Measurements from ENCODE around the gene ADCYAP1. TPM values are rescaled to one million over a fixed set of nuclear protein-coding genes. Genes with fewer than 3 reads are reported as not detected.

The ADCYAP1 gene
- total RNA-seq, 1 experiment from 2014 or later, result 0.36 TPM

DNA sequence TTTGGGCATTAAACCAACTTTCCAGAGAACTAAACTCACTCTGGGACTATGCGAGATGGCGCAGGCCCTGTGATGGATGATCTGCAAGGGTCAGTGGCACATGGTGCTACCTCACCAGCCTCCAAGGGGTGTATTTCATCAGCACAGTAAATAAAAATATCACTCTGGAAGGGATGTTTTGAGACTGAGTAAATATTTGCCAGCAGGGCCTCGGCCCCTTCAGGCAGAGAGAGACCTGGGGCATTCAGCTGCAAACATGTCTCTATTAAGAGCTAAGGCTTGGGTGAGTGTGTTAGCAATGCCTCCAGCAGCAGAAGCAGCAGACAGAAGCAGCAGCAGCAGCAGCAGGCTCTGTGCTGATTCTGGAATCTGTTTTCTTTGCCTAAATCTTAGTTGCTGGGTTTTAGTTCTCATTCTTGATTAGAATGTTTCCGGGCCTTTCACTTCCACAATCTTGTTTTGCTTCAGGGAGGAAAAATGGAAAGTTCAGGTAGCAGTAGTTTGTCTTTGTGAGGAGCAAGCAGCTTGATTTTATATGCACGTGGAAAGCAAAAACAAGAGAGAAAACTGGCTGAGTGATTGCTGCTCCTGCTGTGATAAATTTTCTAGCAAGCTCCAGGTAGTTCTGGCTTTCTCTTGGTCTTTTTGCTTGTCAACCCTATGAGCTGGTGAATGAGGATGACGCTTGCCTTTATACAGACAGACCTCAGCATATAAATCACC is 18.6 kb downstream of the ADCYAP1 start:
- Histone ChIP-seq H3K36me3 (ENCODE audit: low read depth, low read length) (no peaks in the 10 kb centered on the region), H3K79me2 (ENCODE audit: low read length) (no peaks in the 10 kb centered on the region), H3K27me3 (ENCODE audit: low read length) (peaks cover 33% of the 10 kb centered on the region), H2AFZ (ENCODE audit: low read length) (no peak overlapping the region), H3F3A (ENCODE audit: low read length, unreplicated experiment) (no peaks in the 10 kb centered on the region), H3K4me3 (ENCODE audit: low read length) (no peak overlapping the region), H3K27ac (ENCODE audit: low read length) (no peak overlapping the region), H3K4me1 (ENCODE audit: insufficient read depth, low read length) (no peaks in the 10 kb centered on the region), H3K4me2 (ENCODE audit: low read length) (no peak overlapping the region), H4K20me1 (ENCODE audit: low read length) (no peaks in the 10 kb centered on the region), H3K9ac (ENCODE audit: low read length) (no peak overlapping the region), H3K9me2 (replicated peaks; ENCODE audit: low read length) (no peaks in the 10 kb centered on the region), H3K9me3 (ENCODE audit: low read length) (no peaks in the 10 kb centered on the region)
- TF ChIP-seq EZH2 (IDR thresholded peaks at IDR 0.05; ENCODE audit: low read length, unreplicated experiment) (no peak), EZH2phosphoT487 (IDR thresholded peaks at IDR 0.05; ENCODE audit: borderline replicate concordance, low read length) (no peak)
- TF ChIP-seq, protein P1, sequence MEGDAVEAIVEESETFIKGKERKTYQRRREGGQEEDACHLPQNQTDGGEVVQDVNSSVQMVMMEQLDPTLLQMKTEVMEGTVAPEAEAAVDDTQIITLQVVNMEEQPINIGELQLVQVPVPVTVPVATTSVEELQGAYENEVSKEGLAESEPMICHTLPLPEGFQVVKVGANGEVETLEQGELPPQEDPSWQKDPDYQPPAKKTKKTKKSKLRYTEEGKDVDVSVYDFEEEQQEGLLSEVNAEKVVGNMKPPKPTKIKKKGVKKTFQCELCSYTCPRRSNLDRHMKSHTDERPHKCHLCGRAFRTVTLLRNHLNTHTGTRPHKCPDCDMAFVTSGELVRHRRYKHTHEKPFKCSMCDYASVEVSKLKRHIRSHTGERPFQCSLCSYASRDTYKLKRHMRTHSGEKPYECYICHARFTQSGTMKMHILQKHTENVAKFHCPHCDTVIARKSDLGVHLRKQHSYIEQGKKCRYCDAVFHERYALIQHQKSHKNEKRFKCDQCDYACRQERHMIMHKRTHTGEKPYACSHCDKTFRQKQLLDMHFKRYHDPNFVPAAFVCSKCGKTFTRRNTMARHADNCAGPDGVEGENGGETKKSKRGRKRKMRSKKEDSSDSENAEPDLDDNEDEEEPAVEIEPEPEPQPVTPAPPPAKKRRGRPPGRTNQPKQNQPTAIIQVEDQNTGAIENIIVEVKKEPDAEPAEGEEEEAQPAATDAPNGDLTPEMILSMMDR (conservative IDR thresholded peaks at IDR 0.05; ENCODE audit: low read depth, low read length), result no peak
- BruUV-seq (replicated peaks), result no TSS peak
- DNase-seq, result no peak
- intact Hi-C loops (cut with micrococcal nuclease), result no loop called here
- no peak for ATAC-seq
- ChIA-PET POLR2A (ENCODE audit: unreplicated experiment) (no interaction called here), CTCF (no interaction called here)

DNA sequence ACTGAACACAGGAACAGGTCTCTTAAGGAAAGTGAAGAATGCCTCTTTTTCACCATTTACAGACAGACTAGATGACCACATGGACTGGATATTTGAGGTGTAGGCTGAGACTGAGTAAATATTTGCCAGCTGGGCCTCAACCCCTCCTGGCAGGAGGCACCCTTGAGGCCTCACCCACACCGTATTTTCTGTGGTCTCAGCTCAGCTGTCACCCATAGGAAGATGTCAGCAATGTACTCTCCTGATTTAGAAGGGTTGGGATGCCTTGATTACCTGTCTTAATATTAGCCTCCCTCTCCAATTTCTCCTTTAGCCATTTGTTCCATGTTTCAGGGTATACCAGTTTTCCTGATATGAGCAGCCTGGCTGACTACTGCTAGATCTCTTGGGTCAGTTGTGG is 20.3 kb downstream of the ADCYAP1 start:
- no peak for ATAC-seq
- CTCF ChIA-PET, result no interaction called here

DNA sequence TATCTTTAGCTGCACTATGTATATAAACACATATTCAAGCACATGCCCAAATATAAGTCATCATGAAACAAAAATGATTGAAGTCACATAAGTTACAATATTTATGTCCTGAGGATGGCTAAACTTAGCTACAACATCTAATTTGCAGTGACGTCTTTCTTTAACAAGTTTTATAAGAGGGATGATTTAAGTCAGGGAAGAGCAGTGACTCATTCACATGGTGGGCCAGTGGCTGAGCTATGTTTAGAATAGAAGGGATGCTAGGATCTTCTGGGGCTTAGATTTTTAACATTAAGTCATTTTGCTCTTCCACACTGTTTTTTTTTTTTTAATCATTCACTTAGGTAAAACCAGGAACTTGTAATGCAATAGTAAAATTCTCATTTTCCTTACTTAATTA is 22.3 kb downstream of the ADCYAP1 start:
- Histone ChIP-seq H3K9me3 (ENCODE audit: low read length) (no peaks in the 10 kb centered on the region), H4K20me1 (ENCODE audit: low read length) (no peaks in the 10 kb centered on the region), H3K4me3 (ENCODE audit: low read length) (no peak overlapping the region), H3F3A (ENCODE audit: low read length, unreplicated experiment) (no peaks in the 10 kb centered on the region), H3K4me2 (ENCODE audit: low read length) (no peak overlapping the region), H3K9me2 (replicated peaks; ENCODE audit: low read length) (no peaks in the 10 kb centered on the region), H3K27me3 (ENCODE audit: low read length) (peaks cover 38% of the 10 kb centered on the region), H3K9ac (ENCODE audit: low read length) (no peak overlapping the region), H3K27ac (ENCODE audit: low read length) (no peak overlapping the region), H3K79me2 (ENCODE audit: low read length) (no peaks in the 10 kb centered on the region), H3K4me1 (ENCODE audit: insufficient read depth, low read length) (no peaks in the 10 kb centered on the region), H2AFZ (ENCODE audit: low read length) (no peak overlapping the region), H3K36me3 (ENCODE audit: low read depth, low read length) (no peaks in the 10 kb centered on the region)
- CTCF ChIA-PET, result no interaction called here
- DNase-seq (no peak), ATAC-seq (no peak)
- TF ChIP-seq EZH2phosphoT487 (IDR thresholded peaks at IDR 0.05; ENCODE audit: borderline replicate concordance, low read length) (no peak), EZH2 (IDR thresholded peaks at IDR 0.05; ENCODE audit: low read length, unreplicated experiment) (no peak)
- TF ChIP-seq, protein P1 (conservative IDR thresholded peaks at IDR 0.05; ENCODE audit: low read depth, low read length), result no peak
- intact Hi-C loops (cut with micrococcal nuclease), result no loop called here
- no TSS peak for BruUV-seq (replicated peaks)
- POLR2A ChIA-PET (ENCODE audit: unreplicated experiment), result no interaction called here

More for the DNA sequence above, 20.3 kb downstream of the ADCYAP1 start:
- no peaks in the 10 kb centered on the region for H3K9me2 ChIP-seq (replicated peaks; ENCODE audit: low read length)
- peaks cover 42% of the 10 kb centered on the region for H3K27me3 ChIP-seq (ENCODE audit: low read length)
- no peak for DNase-seq
- no peaks in the 10 kb centered on the region for H4K20me1 ChIP-seq (ENCODE audit: low read length)
- no peak overlapping the region for H3K27ac ChIP-seq (ENCODE audit: low read length)
- no peak overlapping the region for H3K9ac ChIP-seq (ENCODE audit: low read length)
- TF ChIP-seq EZH2 (IDR thresholded peaks at IDR 0.05; ENCODE audit: low read length, unreplicated experiment), result no peak
- no peak for TF ChIP-seq EZH2phosphoT487 (IDR thresholded peaks at IDR 0.05; ENCODE audit: borderline replicate concordance, low read length)
- TF ChIP-seq, protein P1 (conservative IDR thresholded peaks at IDR 0.05; ENCODE audit: low read depth, low read length), result no peak
- no peak overlapping the region for H3K4me3 ChIP-seq (ENCODE audit: low read length)
- no peaks in the 10 kb centered on the region for H3K36me3 ChIP-seq (ENCODE audit: low read depth, low read length)
- no peaks in the 10 kb centered on the region for H3K4me1 ChIP-seq (ENCODE audit: insufficient read depth, low read length)
- H3K4me2 ChIP-seq (ENCODE audit: low read length), result no peak overlapping the region
- BruUV-seq (replicated peaks), result no TSS peak
- H3K9me3 ChIP-seq (ENCODE audit: low read length), result no peaks in the 10 kb centered on the region
- H3K79me2 ChIP-seq (ENCODE audit: low read length), result no peaks in the 10 kb centered on the region
- POLR2A ChIA-PET (ENCODE audit: unreplicated experiment), result no interaction called here
- intact Hi-C loops (cut with micrococcal nuclease), result no loop called here
- H2AFZ ChIP-seq (ENCODE audit: low read length), result no peak overlapping the region
- H3F3A ChIP-seq (ENCODE audit: low read length, unreplicated experiment), result no peaks in the 10 kb centered on the region

All from PC-3 (cell line).